NT2/D1 (cell line): ENCODE results near the gene AANAT.

Source experiments
- DNase-seq: peaks from one replicate; pipeline ENCODE4 v3.0.0-alpha.2; 2011; ENCODE audit warnings: low read depth, low spot score
- H3K27me3 ChIP-seq: 2 replicates; pipeline ENCODE4 v1.6.0; 2011; ENCODE audit warnings: mild to moderate bottlenecking; ENCODE audit not compliant: insufficient read length, insufficient read depth
- H3K36me3 ChIP-seq: 2 replicates; pipeline ENCODE4 v1.6.1; 2011; ENCODE audit warnings: mild to moderate bottlenecking, low read length, mixed read lengths; ENCODE audit not compliant: insufficient read depth, insufficient read length
- H3K4me1 ChIP-seq: 2 replicates; pipeline ENCODE4 v1.5.1; 2011; ENCODE audit not compliant: insufficient read depth, insufficient read length
- H3K4me3 ChIP-seq: 2 replicates; pipeline ENCODE4 v1.5.1; 2011; ENCODE audit warnings: low read depth; ENCODE audit not compliant: insufficient read length
- H3K9ac ChIP-seq: 2 replicates; pipeline ENCODE4 v1.6.0; 2011; ENCODE audit warnings: low read depth; ENCODE audit not compliant: insufficient read length
- H3K9me3 ChIP-seq: 2 replicates; pipeline ENCODE4 v1.5.1; 2011; ENCODE audit warnings: mild to moderate bottlenecking, low read length; ENCODE audit not compliant: insufficient read depth
- SUZ12 ChIP-seq: IDR thresholded peaks from 2 replicates; pipeline ENCODE4 v1.6.1; 2011; ENCODE audit not compliant: insufficient read length, insufficient read depth; ENCODE audit errors: extremely low read depth
- YY1 ChIP-seq: IDR thresholded peaks from 2 replicates; pipeline ENCODE4 v1.6.1; 2011; ENCODE audit not compliant: insufficient read length, insufficient read depth
- ZNF274 ChIP-seq: IDR thresholded peaks from 2 replicates; pipeline ENCODE4 v1.6.1; 2011; ENCODE audit warnings: mild to moderate bottlenecking, low read depth, low read length

AANAT gene

DNA sequence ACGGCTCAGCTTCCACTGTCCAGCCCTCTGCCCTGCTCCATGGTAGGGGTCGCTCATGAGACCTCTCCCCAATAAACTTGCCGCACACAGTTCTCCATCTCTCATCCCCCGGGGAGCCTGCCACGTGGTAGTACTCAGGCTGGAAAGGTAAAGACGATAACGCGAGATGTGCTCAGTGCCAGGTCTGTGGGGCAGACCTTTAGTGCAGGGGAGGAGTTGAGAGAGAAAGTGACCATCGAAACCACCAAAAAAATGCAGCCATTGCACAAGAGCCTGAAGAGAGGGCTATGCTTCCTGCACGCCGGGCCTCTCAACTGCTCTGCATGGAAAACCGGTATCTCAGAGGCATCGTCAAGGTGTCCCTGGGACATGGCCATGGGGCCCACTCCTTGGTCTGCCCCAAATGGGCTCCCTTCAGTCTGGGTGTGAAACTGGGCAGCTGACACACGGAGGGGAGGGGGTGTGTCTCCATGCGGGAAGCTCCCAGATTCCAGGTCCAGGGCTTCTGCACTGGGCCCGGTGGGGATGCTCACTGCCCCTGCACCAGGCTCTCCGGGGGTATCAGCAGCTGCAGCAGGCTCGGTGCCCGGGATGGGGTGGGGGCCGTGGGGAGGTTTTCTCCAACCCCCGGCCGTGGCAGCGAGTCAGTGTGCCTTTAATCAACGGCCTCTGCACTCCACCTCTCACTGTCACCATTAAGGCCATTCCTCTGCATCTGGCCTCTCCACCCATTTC is 4.7 kb upstream of the AANAT start:
- no peaks in the 10 kb centered on the region for H3K36me3 ChIP-seq
- H3K4me3 ChIP-seq, result no peak overlapping the region
- no peaks in the 10 kb centered on the region for H3K27me3 ChIP-seq
- TF ChIP-seq ZNF274 (no peak), YY1 (no peak)
- no peaks in the 10 kb centered on the region for H3K9me3 ChIP-seq
- DNase-seq, result no peak
- no peak overlapping the region for H3K9ac ChIP-seq
- H3K4me1 ChIP-seq, result peaks cover 32% of the 10 kb centered on the region

DNA sequence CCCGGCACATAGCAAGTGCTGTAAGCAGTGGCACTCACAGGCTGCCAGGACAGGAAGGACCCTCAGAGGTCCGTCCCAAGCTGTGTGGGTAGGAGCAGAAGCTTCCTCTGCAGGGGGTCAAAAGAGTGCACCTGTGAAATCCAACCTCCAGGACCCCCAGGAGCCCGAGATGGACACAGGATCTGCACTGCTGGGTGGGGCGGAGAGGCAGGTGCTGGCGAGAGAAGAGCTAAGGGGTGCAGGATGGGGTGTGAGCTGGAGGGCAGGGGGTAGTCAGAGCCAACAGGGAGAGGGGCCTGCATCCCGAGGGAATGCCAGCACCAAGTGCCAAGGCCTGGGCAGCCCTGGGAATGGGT is 650 bp upstream of the AANAT start:
- Histone ChIP-seq H3K9me3 (no peaks in the 10 kb centered on the region), H3K4me3 (no peak overlapping the region), H3K4me1 (peaks cover 30% of the 10 kb centered on the region), H3K9ac (no peak overlapping the region), H3K36me3 (peaks cover 29% of the 10 kb centered on the region), H3K27me3 (no peaks in the 10 kb centered on the region)
- TF ChIP-seq ZNF274, result no peak
- no peak for TF ChIP-seq YY1
- no peak for TF ChIP-seq SUZ12
- no peak for DNase-seq

DNA sequence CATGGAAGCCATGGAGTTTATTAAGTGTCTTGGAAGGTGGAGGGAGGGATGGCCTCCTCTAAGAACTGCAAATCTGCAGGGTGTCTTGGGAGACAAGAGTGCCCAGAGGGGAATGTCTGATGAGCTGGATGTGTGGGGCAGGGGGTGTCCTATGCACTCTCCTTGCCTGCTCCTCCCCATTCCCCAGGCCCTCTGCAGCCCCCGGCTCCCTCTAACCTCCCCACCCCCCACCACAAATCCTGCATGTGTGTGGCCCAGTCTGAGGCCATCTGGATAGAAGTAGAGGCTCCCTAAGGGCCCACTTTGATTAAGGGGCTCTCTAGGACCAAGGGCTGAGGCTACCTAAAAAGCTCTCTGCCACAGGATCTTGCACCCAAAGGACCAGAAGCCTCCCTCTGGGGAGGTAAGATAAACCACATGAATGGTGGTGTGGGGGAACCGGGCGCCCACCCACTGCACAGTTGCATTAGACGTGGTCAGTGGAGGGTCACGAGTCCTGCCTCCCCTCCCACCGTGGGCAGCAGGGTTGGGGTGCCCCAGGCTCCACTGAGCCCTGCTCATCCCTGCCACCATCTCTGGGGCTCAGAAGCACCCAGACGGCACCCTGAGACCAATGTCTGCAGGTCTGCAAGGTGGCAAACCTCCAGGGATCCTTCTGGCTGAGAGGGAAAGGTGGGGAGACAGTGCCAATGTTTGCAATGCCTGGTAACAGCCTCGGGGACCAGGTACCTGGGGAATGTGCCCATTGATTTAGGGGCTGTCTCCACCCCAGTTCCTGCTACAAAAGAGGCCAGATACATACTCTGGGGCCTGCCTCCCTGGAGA is 618 bp downstream of the AANAT start:
- H3K9ac ChIP-seq, result peak overlapping the region; percentile 29
- H3K9me3 ChIP-seq, result no peaks in the 10 kb centered on the region
- peaks cover 41% of the 10 kb centered on the region for H3K36me3 ChIP-seq
- H3K27me3 ChIP-seq, result no peaks in the 10 kb centered on the region
- peaks cover 20% of the 10 kb centered on the region for H3K4me1 ChIP-seq
- TF ChIP-seq ZNF274 (no peak), SUZ12 (no peak), YY1 (no peak)
- no peak overlapping the region for H3K4me3 ChIP-seq
- DNase-seq, result no peak

DNA sequence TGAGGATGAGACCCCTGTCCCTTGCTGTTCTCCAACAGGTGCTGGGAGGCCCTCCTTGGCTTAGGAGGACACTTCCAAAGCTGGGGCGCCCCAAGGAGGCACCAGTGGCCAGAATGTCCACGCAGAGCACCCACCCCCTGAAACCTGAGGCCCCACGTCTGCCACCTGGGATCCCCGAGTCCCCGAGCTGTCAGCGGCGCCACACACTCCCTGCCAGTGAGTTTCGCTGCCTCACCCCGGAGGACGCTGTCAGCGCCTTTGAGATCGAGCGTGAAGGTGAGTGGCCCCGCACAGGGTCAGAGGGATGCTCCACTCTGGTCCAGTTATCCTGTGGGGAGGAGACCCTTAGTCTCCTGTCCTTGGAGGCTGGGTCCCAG is 1.2 kb downstream of the AANAT start:
- Histone ChIP-seq H3K27me3 (no peaks in the 10 kb centered on the region), H3K9me3 (no peaks in the 10 kb centered on the region), H3K4me3 (no peak overlapping the region), H3K4me1 (peaks cover 20% of the 10 kb centered on the region), H3K36me3 (peaks cover 47% of the 10 kb centered on the region), H3K9ac (no peak overlapping the region)
- TF ChIP-seq YY1 (no peak), SUZ12 (no peak), ZNF274 (no peak)
- no peak for DNase-seq

DNA sequence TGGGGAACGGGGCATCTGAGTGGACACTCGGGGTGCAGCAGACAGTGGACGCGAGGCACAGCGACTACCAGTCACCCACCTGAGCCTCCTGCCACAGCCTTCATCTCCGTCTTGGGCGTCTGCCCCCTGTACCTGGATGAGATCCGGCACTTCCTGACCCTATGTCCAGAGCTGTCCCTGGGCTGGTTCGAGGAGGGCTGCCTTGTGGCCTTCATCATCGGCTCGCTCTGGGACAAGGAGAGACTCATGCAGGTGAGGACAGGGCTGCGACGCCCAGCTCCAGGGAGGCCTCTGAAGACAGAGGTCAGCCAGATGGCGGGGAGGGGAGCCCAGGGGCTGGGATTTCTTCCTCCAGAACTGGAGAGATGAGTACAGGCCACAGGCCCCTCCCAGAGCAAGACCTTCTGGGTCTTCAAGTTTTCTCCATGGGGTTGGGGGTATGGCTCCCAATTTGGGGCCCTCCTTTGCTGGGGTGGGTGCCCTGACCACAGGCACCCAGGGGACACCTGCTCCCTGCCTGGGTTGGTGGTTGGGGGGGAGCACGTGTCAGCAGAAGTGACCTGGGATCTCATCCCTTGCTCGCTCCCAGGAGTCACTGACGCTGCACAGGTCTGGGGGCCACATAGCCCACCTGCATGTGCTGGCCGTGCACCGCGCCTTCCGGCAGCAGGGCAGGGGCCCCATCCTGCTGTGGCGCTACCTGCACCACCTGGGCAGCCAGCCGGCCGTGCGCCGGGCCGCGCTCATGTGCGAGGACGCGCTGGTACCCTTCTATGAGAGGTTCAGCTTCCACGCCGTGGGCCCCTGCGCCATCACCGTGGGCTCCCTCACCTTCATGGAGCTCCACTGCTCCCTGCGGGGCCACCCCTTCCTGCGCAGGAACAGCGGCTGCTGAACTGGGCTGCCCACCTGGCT is 1.9 kb downstream of the AANAT start:
- H3K4me1 ChIP-seq, result peaks cover 20% of the 10 kb centered on the region
- TF ChIP-seq SUZ12 (no peak), ZNF274 (no peak), YY1 (no peak)
- H3K27me3 ChIP-seq, result no peaks in the 10 kb centered on the region
- no peak for DNase-seq
- H3K9ac ChIP-seq, result no peak overlapping the region
- no peaks in the 10 kb centered on the region for H3K9me3 ChIP-seq
- H3K36me3 ChIP-seq, result peaks cover 54% of the 10 kb centered on the region
- H3K4me3 ChIP-seq, result no peak overlapping the region

GRCh38 chr17:76469991-76470739 is 2.8 kb downstream of the AANAT start:
- Histone ChIP-seq H3K9me3 (no peaks in the 10 kb centered on the region), H3K4me1 (peaks cover 23% of the 10 kb centered on the region), H3K4me3 (no peak overlapping the region), H3K36me3 (peaks cover 63% of the 10 kb centered on the region), H3K9ac (no peak overlapping the region), H3K27me3 (no peaks in the 10 kb centered on the region)
- TF ChIP-seq SUZ12, result no peak
- TF ChIP-seq YY1, result no peak
- no peak for TF ChIP-seq ZNF274
- no peak for DNase-seq
